ENCODE measurements around the gene CLDND1. TPM values are rescaled to one million over a fixed set of nuclear protein-coding genes. Genes with fewer than 3 reads are reported as not detected.

CLDND1 gene
- total RNA-seq, 1 donor, result 98.0 TPM

GRCh38 chr3:98540346-98540745 is 17.6 kb upstream of the CLDND1 start:
- TF ChIP-seq, protein P1, sequence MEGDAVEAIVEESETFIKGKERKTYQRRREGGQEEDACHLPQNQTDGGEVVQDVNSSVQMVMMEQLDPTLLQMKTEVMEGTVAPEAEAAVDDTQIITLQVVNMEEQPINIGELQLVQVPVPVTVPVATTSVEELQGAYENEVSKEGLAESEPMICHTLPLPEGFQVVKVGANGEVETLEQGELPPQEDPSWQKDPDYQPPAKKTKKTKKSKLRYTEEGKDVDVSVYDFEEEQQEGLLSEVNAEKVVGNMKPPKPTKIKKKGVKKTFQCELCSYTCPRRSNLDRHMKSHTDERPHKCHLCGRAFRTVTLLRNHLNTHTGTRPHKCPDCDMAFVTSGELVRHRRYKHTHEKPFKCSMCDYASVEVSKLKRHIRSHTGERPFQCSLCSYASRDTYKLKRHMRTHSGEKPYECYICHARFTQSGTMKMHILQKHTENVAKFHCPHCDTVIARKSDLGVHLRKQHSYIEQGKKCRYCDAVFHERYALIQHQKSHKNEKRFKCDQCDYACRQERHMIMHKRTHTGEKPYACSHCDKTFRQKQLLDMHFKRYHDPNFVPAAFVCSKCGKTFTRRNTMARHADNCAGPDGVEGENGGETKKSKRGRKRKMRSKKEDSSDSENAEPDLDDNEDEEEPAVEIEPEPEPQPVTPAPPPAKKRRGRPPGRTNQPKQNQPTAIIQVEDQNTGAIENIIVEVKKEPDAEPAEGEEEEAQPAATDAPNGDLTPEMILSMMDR (IDR thresholded peaks at IDR 0.05; ENCODE audit: insufficient read depth, low read depth, low read length), result no peak
- H3K4me3 ChIP-seq (ENCODE audit: low read depth, low read length), result no peak overlapping the region
- DNase-seq (ENCODE audit: low read depth), result no peak

- no peak overlapping the region for H3K4me3 ChIP-seq (ENCODE audit: low read depth, low read length)
- DNase-seq (ENCODE audit: low read depth), result no peak
- TF ChIP-seq, protein P1 (IDR thresholded peaks at IDR 0.05; ENCODE audit: insufficient read depth, low read depth, low read length), result no peak
These were observed 13.8 kb upstream of the CLDND1 start for GRCh38 chr3:98536456-98537017.

DNA sequence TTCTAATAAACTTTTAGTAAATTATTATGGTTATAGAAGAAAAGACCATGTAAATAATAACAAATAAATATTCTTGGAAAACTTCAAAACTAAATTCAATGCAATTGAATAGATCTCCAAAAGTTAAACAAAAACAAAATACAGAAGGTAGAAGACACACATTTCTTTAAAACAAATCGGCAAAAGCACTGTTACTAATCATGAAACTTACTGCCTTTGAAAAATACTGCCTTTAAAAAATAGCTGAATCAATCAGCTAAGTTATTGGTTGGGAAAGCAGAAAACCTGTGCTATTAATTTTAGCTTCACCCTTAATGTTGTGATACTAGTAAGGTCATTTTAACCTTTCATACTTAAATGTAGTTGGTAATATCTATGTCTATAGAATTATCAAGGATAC is 12.0 kb upstream of the CLDND1 start:
- H3K4me3 ChIP-seq (ENCODE audit: low read depth, low read length), result no peak overlapping the region
- DNase-seq (ENCODE audit: low read depth), result no peak
- TF ChIP-seq, protein P1 (IDR thresholded peaks at IDR 0.05; ENCODE audit: insufficient read depth, low read depth, low read length), result no peak

DNA sequence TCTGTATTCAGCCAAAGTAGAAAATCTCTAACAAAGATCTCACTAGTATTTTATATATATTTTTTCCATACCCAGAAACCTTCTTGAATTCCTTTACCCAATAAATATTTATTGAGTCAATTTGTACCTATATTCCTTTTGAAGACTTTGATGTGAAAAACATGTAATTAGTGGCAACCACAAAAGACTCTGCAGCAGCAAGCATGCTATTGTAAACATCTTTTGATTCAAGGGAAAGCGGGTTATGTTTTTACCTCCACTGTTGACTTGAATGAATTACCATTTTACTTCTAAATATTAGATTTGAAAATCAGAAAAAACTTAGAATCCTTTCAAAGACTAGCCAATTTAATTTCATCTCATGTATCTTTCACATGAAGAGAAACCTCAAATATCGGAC is 11.5 kb upstream of the CLDND1 start:
- TF ChIP-seq, protein P1 (IDR thresholded peaks at IDR 0.05; ENCODE audit: insufficient read depth, low read depth, low read length), result no peak
- no peak overlapping the region for H3K4me3 ChIP-seq (ENCODE audit: low read depth, low read length)
- no peak for DNase-seq (ENCODE audit: low read depth)

DNA sequence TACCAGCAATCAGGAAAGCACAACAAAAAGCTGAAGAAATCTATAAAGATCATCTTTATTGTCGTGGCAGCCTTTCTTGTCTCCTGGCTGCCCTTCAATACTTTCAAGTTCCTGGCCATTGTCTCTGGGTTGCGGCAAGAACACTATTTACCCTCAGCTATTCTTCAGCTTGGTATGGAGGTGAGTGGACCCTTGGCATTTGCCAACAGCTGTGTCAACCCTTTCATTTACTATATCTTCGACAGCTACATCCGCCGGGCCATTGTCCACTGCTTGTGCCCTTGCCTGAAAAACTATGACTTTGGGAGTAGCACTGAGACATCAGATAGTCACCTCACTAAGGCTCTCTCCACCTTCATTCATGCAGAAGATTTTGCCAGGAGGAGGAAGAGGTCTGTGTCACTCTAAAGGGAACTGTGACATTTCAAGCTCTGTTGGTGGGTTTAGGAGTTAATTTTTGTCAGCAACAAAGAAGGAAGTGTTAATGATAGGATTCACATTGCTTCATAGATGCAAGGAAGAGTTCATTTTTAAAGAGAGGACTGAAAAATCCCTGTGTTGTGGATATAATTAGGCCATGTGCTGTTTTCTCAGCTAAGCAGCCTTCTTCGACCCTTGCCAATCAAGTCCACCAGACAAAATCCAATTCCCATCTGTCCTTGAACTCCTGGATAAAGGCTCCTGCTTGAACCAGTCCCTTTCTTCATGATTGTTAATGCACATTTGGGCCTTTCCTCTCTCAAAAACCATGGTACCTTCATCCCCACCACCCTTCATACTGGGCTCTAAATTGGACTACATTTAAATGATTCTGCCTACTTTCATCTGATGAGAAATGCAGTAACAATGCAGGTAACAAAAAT is 10.2 kb upstream of the CLDND1 start:
- TF ChIP-seq, protein P1 (IDR thresholded peaks at IDR 0.05; ENCODE audit: insufficient read depth, low read depth, low read length), result no peak
- no peak for DNase-seq (ENCODE audit: low read depth)
- H3K4me3 ChIP-seq (ENCODE audit: low read depth, low read length), result no peak overlapping the region

GRCh38 chr3:98532275-98532637 is 9.6 kb upstream of the CLDND1 start:
- TF ChIP-seq, protein P1 (IDR thresholded peaks at IDR 0.05; ENCODE audit: insufficient read depth, low read depth, low read length), result no peak
- DNase-seq (ENCODE audit: low read depth), result no peak
- H3K4me3 ChIP-seq (ENCODE audit: low read depth, low read length), result no peak overlapping the region
